K562 (cell line): ENCODE results near the gene BCL3. TPM values are rescaled to one million over a fixed set of nuclear protein-coding genes. Genes with fewer than 3 reads are reported as not detected.
A peak's percentile ranks its signal among the peaks of the same experiment; 100 is the strongest.

Experiments
- ARID3A ChIP-seq: IDR thresholded peaks from 2 replicates; pipeline ENCODE4 v1.6.1; 2012; ENCODE audit warnings: low read depth, low read length, improper control_type of control experiment, borderline replicate concordance
- CBX5 ChIP-seq: IDR thresholded peaks from 2 replicates; pipeline ENCODE4 v1.6.1; 2014; ENCODE audit warnings: low read depth, borderline replicate concordance
- CEBPB ChIP-seq: fragments of 450-650 bp; IDR thresholded peaks from 2 replicates; pipeline ENCODE4 v1.6.1; 2016; ENCODE audit warnings: missing genetic modification characterization, missing compliant biosample characterization
- ELK1 ChIP-seq: sonication (generic); formaldehyde crosslinking; IDR thresholded peaks from 2 replicates; pipeline ENCODE4 v1.8.1; 2022; ENCODE audit warnings: missing genetic modification reagents
- EP400 ChIP-seq: fragments of 450-650 bp; IDR thresholded peaks from 2 replicates; pipeline ENCODE4 v1.6.1; 2017; ENCODE audit warnings: antibody characterized with exemption, mild to moderate bottlenecking, moderate library complexity
- HNRNPLL ChIP-seq: fragments of 200-400 bp; formaldehyde crosslinking; IDR thresholded peaks from 2 replicates; pipeline ENCODE4 v1.6.1; 2017; ENCODE audit warnings: low read length, low read depth, mild to moderate bottlenecking; ENCODE audit not compliant: poor library complexity, severe bottlenecking
- IFI16 ChIP-seq: fragments of 250-450 bp; sonication (Bioruptor Pico); IDR thresholded peaks from 2 replicates; pipeline ENCODE4 v2.1.2; 2022; ENCODE audit warnings: mild to moderate bottlenecking, inconsistent platforms
- MXD1 ChIP-seq: fragments of 250-450 bp; sonication (Bioruptor Pico); IDR thresholded peaks from 2 replicates; pipeline ENCODE4 v1.8.0; 2021; ENCODE audit warnings: borderline replicate concordance, mild to moderate bottlenecking, moderate library complexity; ENCODE audit not compliant: poor library complexity, severe bottlenecking
- NCOA6 ChIP-seq: fragments of 450-650 bp; IDR thresholded peaks from 2 replicates; pipeline ENCODE4 v1.6.1; 2017; ENCODE audit warnings: mild to moderate bottlenecking
- NFIX ChIP-seq: fragments of 250-450 bp; sonication (Bioruptor Pico); IDR thresholded peaks from 2 replicates; pipeline ENCODE4 v1.4.0; 2020; ENCODE audit warnings: low read depth, mild to moderate bottlenecking, moderate library complexity
- NRF1 ChIP-seq, 2 experiments: fragments of 450-650 bp; IDR thresholded peaks in 1 of 2; conservative IDR thresholded peaks in 1 of 2; 2 replicates each; pipeline ENCODE4 v1.6.1; 2014; ENCODE audit warnings: mild to moderate bottlenecking in 2 of 2
- POLR2B ChIP-seq: fragments of 450-650 bp; IDR thresholded peaks from 2 replicates; pipeline ENCODE4 v1.6.1; 2018; ENCODE audit warnings: low read depth; ENCODE audit not compliant: partially characterized antibody
- SFPQ ChIP-seq: fragments of 200-400 bp; formaldehyde crosslinking; IDR thresholded peaks from 2 replicates; pipeline ENCODE4 v1.6.1; 2017; ENCODE audit warnings: mild to moderate bottlenecking, low read depth, low read length, moderate library complexity
- SMAD2 ChIP-seq: fragments of 150-350 bp; IDR thresholded peaks from 2 replicates; pipeline ENCODE4 v1.6.1; 2014; ENCODE audit warnings: low read depth, mild to moderate bottlenecking, low read length
- VEZF1 ChIP-seq: fragments of 200-800 bp; sonication (Bioruptor generic); IDR thresholded peaks from 2 replicates; pipeline ENCODE4 v1.6.1; 2017; ENCODE audit warnings: missing genetic modification characterization, missing compliant biosample characterization
- ZKSCAN3 ChIP-seq: fragments of 250-450 bp; sonication (Bioruptor Pico); IDR thresholded peaks from 2 replicates; pipeline ENCODE4 v1.4.0; 2020
- ZNF121 ChIP-seq: sonication (generic); formaldehyde crosslinking; conservative IDR thresholded peaks from 2 replicates; pipeline ENCODE4 v1.8.0; 2022; ENCODE audit warnings: missing genetic modification reagents
- ZNF395 ChIP-seq: fragments of 200-800 bp; sonication (Bioruptor generic); IDR thresholded peaks from 2 replicates; pipeline ENCODE4 v1.6.1; 2017; ENCODE audit warnings: missing genetic modification characterization, missing compliant biosample characterization
- ZNF584 ChIP-seq: fragments of 200-800 bp; sonication (Bioruptor generic); IDR thresholded peaks from 2 replicates; pipeline ENCODE4 v1.6.1; 2016; ENCODE audit warnings: low read depth, mild to moderate bottlenecking, missing genetic modification characterization, missing compliant biosample characterization
- ZSCAN29 ChIP-seq: fragments of 450-650 bp; IDR thresholded peaks from 2 replicates; pipeline ENCODE4 v1.6.1; 2017
- polyA plus RNA-seq, 8 experiments: library from polyadenylated mRNA; depleted of rRNA in 4 of 8; stranded (reverse) in 5 of 8; unstranded in 3 of 8; fragments of >200 nt; fragmentation: Nextera tagmentation in 2 of 8; fragmentation: Illumina TruSeq in 1 of 8; extraction: Ambion mirVana in 2 of 8; extraction: Trizol in 1 of 8; gene quantifications; 2 replicates each; pipeline versions ENCODE4 v1.2.1 to v1.2.3, GENCODE V29; 2011 to 2014; ENCODE audit warnings: inconsistent platforms in 1 of 8, missing spikeins in 1 of 8
- total RNA-seq, 7 experiments: library from RNA; depleted of rRNA in 6 of 7; stranded (reverse); fragments of >200 nt in 6 of 7; fragmentation: Illumina TruSeq in 2 of 7; extraction: Trizol in 2 of 7; gene quantifications; 2 replicates each; pipeline versions ENCODE4 v1.2.1 to v1.2.3, GENCODE V29; 2011 to 2021; ENCODE audit warnings: low replicate concordance in 1 of 7

Gene BCL3
- total and polyA plus RNA-seq, 9 of the 15 experiments (the other 6 are each of a cell fraction or from before 2014, with no cell fraction given) = 0.03 to 2.4 (median 0.50) TPM; not detected in 1

GRCh38 chr19:44753626-44753931, 5.1 kb downstream of the BCL3 start (continued):
- no peak for TF ChIP-seq ZSCAN29
- no peak for TF ChIP-seq CEBPB (tag)
- no peak for TF ChIP-seq ARID3A
- no peak for TF ChIP-seq ZKSCAN3
- 0 out of 2 replicates have a peak, but pooled peaks have one; percentile 3 for TF ChIP-seq ZNF395 (CRISPR knock-in tag)
- TF ChIP-seq IFI16 = no peak
- TF ChIP-seq NRF1 (conservative IDR thresholded peaks at IDR 0.05 in 1 of 2, IDR thresholded peaks at IDR 0.05 in 1 of 2) = 0 out of 4 replicates have a peak, but pooled peaks of 1 of the 2 experiments have one; percentile 1
- TF ChIP-seq POLR2B = no peak
- no peak for TF ChIP-seq SMAD2
- TF ChIP-seq MXD1 (CRISPR knock-in tag) = no peak
- 0 out of 2 replicates have a peak, but pooled peaks have one; percentile 61 for TF ChIP-seq VEZF1
- no peak for TF ChIP-seq NFIX (CRISPR knock-in tag)
- TF ChIP-seq SFPQ = no peak
- TF ChIP-seq EP400 = no peak
- TF ChIP-seq HNRNPLL = no peak
- TF ChIP-seq ZNF121 (CRISPR knock-in tag) = no peak
- TF ChIP-seq ZNF584 (CRISPR knock-in tag) = 0 out of 2 replicates have a peak, but pooled peaks have one; percentile 18
- no peak for TF ChIP-seq NCOA6
- TF ChIP-seq CBX5 = no peak
- TF ChIP-seq ELK1 (CRISPR knock-in tag) = no peak
